Neutrophil (primary cell): Measurements from ENCODE around the gene CACNA1S.

Source experiments
- H3K27ac ChIP-seq: fragments of 200-600 bp; sonication (generic); 2 replicates; pipeline ENCODE4 v1.5.1; 2016; ENCODE audit warnings: mild to moderate bottlenecking, moderate library complexity
- H3K27me3 ChIP-seq: fragments of 200-600 bp; sonication (generic); 2 replicates; pipeline ENCODE4 v1.6.0; 2016; ENCODE audit warnings: mild to moderate bottlenecking
- H3K36me3 ChIP-seq: fragments of 200-600 bp; sonication (generic); 2 replicates; pipeline ENCODE4 v1.5.1; 2017
- H3K4me1 ChIP-seq, 2 experiments: fragments of 200-600 bp in 1 of 2; sonication (generic) in 1 of 2; 1 replicate in 1 of 2; 2 replicates in 1 of 2; pipeline versions ENCODE4 v1.5.1 to v1.6.1; 2013 to 2016; ENCODE audit warnings: low read depth in 1 of 2, low read length in 1 of 2, mild to moderate bottlenecking in 1 of 2, moderate library complexity in 1 of 2; ENCODE audit not compliant: control insufficient read depth in 1 of 2, insufficient read depth in 1 of 2
- H3K4me3 ChIP-seq, 2 experiments: fragments of 200-600 bp in 1 of 2; sonication (generic) in 1 of 2; 1 replicate in 1 of 2; 2 replicates in 1 of 2; pipeline ENCODE4 v1.5.1; 2013 to 2016; ENCODE audit warnings: low read depth in 1 of 2, low read length in 1 of 2, mild to moderate bottlenecking in 1 of 2, moderate library complexity in 1 of 2
- H3K9me3 ChIP-seq: fragments of 200-600 bp; sonication (generic); 2 replicates; pipeline ENCODE4 v1.5.1; 2016
- CTCF ChIP-seq: fragments of 200-600 bp; sonication (generic); IDR thresholded peaks from 2 replicates; pipeline ENCODE4 v1.5.1; 2016; ENCODE audit warnings: antibody characterized with exemption

The CACNA1S gene

DNA sequence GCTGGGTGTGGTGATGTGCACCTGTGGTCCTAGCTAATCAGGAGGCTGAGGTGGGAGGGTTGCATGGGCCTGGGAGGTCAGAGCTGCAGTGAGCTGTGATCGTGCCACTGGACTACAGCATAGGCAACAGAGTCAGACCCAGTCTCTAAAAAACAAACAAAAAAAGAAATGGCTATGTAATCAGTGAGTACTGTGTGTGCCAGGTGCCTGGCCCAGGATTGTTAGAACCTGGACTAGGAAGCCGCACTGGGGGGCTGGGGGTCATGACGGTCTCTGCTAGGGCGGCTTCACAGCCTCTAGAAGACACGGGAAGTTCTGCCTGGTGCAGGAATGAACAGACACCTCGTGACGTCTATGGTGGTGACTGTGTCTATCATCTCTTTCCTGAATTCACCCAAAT, 33.6 kb upstream of the CACNA1S start:
- H3K27me3 ChIP-seq = no peaks in the 10 kb centered on the region
- H3K4me3 ChIP-seq = no peak overlapping the region
- no peaks in the 10 kb centered on the region for H3K4me1 ChIP-seq
- H3K36me3 ChIP-seq = peaks cover 65% of the 10 kb centered on the region
- TF ChIP-seq CTCF = no peak
- no peaks in the 10 kb centered on the region for H3K9me3 ChIP-seq
- H3K27ac ChIP-seq = no peak overlapping the region

DNA sequence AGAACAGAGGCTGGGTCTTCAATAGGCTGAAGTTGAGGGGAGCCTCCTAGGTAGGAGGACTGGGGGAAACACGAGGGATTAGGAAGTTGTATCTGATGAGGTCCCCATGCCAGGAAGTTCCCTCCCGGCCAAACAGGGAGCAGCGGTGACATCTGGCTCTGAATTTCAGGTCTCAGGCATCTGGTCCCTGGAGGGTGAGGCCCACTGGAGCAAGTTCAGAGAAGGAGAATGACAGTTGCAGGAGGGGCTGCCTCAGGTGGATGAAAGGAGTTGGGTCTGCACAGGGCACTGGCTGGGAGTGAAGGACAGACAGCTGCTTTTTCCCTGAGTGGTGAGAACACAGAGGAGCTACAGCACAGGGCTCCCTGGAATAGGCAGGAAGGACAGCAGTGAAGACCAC, 32.9 kb upstream of the CACNA1S start:
- no peaks in the 10 kb centered on the region for H3K4me1 ChIP-seq
- H3K27me3 ChIP-seq = no peaks in the 10 kb centered on the region
- no peak for TF ChIP-seq CTCF
- H3K4me3 ChIP-seq = no peak overlapping the region
- no peaks in the 10 kb centered on the region for H3K9me3 ChIP-seq
- H3K36me3 ChIP-seq = peaks cover 67% of the 10 kb centered on the region
- H3K27ac ChIP-seq = no peak overlapping the region

DNA sequence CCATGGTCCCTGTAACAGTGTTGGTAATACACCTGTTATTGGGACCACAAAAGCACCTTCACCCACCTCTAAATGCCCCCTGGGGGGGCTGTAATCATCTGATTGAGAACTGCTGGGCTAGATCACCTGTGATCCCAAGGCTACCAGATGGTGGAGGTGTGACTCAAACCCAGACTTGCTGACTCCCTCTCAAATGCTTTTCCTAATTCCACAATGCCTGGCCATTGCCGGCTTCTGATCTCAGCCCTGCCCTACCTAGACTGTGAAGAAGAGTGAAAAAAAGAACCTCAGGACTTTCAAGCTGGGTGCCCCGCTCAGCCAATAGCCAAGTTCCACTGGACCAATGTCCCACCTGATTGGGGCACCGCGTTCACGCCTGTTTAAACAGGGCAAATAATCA, 32.5 kb upstream of the CACNA1S start:
- no peak overlapping the region for H3K4me3 ChIP-seq
- H3K27ac ChIP-seq = no peak overlapping the region
- TF ChIP-seq CTCF = no peak
- H3K27me3 ChIP-seq = no peaks in the 10 kb centered on the region
- H3K9me3 ChIP-seq = no peaks in the 10 kb centered on the region
- H3K36me3 ChIP-seq = peaks cover 67% of the 10 kb centered on the region
- H3K4me1 ChIP-seq = no peaks in the 10 kb centered on the region

- no peaks in the 10 kb centered on the region for H3K9me3 ChIP-seq
- no peaks in the 10 kb centered on the region for H3K4me1 ChIP-seq
- H3K27ac ChIP-seq = no peak overlapping the region
- no peak for TF ChIP-seq CTCF
- peaks cover 72% of the 10 kb centered on the region for H3K36me3 ChIP-seq
- H3K27me3 ChIP-seq = no peaks in the 10 kb centered on the region
- no peak overlapping the region for H3K4me3 ChIP-seq
These were observed 31.8 kb upstream of the CACNA1S start for GRCh38 chr1:201143726-201144635.

DNA sequence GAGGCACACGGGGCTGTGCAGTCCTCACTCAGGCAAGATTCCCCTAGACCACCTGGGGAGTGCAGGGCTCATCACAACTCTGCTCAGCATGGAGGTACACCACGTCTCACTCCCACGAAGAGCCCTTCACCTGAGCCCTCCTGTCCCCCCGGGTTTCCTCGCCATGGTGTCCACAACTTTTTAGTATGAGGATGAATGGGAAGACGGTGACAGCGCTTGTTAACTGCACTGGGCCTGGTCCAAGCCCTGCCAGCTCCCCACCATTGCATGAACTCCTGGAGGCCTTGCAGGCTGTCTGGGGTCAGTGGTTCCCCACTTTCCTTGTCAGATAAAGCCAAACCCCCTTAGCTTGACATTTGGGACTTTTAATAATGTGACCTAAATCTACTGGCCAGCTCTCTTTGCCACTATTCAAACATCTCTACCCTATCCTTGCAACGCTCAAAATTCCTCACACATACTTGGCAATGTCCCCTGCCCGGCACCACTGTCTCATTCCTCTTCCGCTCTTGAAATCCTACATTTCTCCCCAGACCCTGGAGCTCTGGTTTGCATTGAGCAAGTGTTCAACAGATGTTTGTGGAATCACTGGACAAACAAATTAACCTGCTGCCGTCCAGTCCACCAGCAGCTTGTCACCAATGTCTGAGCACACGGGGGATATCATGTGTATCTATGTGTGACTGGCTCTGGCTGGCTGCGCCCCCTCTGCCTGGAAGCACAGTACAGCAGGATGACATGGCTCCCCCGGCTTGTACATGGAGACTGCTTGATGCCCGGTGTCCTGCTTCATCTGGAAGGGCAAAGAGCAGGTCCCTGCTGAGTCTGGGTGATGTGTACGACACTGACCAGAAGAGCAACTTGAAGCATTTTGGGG, 30.9 kb upstream of the CACNA1S start:
- H3K4me3 ChIP-seq = no peak overlapping the region
- no peaks in the 10 kb centered on the region for H3K4me1 ChIP-seq
- TF ChIP-seq CTCF = no peak
- peaks cover 79% of the 10 kb centered on the region for H3K36me3 ChIP-seq
- H3K27me3 ChIP-seq = no peaks in the 10 kb centered on the region
- H3K9me3 ChIP-seq = no peaks in the 10 kb centered on the region
- no peak overlapping the region for H3K27ac ChIP-seq
